ENCODE data around the gene SIRPD. TPM values are rescaled to one million over a fixed set of nuclear protein-coding genes. Genes with fewer than 3 reads are reported as not detected.

SIRPD gene
- total and polyA plus RNA-seq, 2 of the 8 experiments (the other 6 are each of a cell fraction or from before 2014, with no cell fraction given) = not detected

DNA sequence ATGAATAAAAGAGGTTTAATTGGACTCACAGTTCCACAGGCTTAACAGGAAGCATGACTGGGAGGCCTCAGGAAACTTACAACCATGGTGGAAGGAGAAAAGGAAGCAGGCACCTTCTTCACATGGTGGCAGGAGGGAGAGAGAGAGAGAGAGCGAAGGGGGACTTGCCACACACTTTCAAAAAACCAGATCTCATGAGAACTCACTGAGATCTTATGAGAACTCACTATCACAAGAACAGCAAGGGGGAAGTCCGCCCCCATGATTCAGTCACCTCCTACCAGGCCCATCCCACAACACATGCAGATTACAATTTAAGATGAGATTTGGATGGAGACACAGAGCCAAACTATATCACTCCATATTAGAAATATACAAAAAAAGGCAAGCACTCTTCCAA lies 6.1 kb upstream of the SIRPD start (continued):
- TF ChIP-seq, protein P1, sequence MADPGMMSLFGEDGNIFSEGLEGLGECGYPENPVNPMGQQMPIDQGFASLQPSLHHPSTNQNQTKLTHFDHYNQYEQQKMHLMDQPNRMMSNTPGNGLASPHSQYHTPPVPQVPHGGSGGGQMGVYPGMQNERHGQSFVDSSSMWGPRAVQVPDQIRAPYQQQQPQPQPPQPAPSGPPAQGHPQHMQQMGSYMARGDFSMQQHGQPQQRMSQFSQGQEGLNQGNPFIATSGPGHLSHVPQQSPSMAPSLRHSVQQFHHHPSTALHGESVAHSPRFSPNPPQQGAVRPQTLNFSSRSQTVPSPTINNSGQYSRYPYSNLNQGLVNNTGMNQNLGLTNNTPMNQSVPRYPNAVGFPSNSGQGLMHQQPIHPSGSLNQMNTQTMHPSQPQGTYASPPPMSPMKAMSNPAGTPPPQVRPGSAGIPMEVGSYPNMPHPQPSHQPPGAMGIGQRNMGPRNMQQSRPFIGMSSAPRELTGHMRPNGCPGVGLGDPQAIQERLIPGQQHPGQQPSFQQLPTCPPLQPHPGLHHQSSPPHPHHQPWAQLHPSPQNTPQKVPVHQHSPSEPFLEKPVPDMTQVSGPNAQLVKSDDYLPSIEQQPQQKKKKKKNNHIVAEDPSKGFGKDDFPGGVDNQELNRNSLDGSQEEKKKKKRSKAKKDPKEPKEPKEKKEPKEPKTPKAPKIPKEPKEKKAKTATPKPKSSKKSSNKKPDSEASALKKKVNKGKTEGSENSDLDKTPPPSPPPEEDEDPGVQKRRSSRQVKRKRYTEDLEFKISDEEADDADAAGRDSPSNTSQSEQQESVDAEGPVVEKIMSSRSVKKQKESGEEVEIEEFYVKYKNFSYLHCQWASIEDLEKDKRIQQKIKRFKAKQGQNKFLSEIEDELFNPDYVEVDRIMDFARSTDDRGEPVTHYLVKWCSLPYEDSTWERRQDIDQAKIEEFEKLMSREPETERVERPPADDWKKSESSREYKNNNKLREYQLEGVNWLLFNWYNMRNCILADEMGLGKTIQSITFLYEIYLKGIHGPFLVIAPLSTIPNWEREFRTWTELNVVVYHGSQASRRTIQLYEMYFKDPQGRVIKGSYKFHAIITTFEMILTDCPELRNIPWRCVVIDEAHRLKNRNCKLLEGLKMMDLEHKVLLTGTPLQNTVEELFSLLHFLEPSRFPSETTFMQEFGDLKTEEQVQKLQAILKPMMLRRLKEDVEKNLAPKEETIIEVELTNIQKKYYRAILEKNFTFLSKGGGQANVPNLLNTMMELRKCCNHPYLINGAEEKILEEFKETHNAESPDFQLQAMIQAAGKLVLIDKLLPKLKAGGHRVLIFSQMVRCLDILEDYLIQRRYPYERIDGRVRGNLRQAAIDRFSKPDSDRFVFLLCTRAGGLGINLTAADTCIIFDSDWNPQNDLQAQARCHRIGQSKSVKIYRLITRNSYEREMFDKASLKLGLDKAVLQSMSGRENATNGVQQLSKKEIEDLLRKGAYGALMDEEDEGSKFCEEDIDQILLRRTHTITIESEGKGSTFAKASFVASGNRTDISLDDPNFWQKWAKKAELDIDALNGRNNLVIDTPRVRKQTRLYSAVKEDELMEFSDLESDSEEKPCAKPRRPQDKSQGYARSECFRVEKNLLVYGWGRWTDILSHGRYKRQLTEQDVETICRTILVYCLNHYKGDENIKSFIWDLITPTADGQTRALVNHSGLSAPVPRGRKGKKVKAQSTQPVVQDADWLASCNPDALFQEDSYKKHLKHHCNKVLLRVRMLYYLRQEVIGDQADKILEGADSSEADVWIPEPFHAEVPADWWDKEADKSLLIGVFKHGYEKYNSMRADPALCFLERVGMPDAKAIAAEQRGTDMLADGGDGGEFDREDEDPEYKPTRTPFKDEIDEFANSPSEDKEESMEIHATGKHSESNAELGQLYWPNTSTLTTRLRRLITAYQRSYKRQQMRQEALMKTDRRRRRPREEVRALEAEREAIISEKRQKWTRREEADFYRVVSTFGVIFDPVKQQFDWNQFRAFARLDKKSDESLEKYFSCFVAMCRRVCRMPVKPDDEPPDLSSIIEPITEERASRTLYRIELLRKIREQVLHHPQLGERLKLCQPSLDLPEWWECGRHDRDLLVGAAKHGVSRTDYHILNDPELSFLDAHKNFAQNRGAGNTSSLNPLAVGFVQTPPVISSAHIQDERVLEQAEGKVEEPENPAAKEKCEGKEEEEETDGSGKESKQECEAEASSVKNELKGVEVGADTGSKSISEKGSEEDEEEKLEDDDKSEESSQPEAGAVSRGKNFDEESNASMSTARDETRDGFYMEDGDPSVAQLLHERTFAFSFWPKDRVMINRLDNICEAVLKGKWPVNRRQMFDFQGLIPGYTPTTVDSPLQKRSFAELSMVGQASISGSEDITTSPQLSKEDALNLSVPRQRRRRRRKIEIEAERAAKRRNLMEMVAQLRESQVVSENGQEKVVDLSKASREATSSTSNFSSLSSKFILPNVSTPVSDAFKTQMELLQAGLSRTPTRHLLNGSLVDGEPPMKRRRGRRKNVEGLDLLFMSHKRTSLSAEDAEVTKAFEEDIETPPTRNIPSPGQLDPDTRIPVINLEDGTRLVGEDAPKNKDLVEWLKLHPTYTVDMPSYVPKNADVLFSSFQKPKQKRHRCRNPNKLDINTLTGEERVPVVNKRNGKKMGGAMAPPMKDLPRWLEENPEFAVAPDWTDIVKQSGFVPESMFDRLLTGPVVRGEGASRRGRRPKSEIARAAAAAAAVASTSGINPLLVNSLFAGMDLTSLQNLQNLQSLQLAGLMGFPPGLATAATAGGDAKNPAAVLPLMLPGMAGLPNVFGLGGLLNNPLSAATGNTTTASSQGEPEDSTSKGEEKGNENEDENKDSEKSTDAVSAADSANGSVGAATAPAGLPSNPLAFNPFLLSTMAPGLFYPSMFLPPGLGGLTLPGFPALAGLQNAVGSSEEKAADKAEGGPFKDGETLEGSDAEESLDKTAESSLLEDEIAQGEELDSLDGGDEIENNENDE (IDR thresholded peaks at IDR 0.05; ENCODE audit: insufficient replicate concordance, low read length) = no peak
- TF ChIP-seq SUZ12 (IDR thresholded peaks at IDR 0.05; ENCODE audit: low read length) = no peak
- no peak for TF ChIP-seq HDAC2 (IDR thresholded peaks at IDR 0.05; ENCODE audit: borderline replicate concordance in 1 of 2, low read depth in 2 of 2, low read length in 2 of 2)
- TF ChIP-seq, protein P2, sequence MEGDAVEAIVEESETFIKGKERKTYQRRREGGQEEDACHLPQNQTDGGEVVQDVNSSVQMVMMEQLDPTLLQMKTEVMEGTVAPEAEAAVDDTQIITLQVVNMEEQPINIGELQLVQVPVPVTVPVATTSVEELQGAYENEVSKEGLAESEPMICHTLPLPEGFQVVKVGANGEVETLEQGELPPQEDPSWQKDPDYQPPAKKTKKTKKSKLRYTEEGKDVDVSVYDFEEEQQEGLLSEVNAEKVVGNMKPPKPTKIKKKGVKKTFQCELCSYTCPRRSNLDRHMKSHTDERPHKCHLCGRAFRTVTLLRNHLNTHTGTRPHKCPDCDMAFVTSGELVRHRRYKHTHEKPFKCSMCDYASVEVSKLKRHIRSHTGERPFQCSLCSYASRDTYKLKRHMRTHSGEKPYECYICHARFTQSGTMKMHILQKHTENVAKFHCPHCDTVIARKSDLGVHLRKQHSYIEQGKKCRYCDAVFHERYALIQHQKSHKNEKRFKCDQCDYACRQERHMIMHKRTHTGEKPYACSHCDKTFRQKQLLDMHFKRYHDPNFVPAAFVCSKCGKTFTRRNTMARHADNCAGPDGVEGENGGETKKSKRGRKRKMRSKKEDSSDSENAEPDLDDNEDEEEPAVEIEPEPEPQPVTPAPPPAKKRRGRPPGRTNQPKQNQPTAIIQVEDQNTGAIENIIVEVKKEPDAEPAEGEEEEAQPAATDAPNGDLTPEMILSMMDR (IDR thresholded peaks at IDR 0.05; ENCODE audit: control extremely low read depth in 1 of 3, insufficient read depth in 1 of 3, low read depth in 1 of 3, low read length in 3 of 3) = no peak
- no peak for TF ChIP-seq BACH1 (IDR thresholded peaks at IDR 0.05; ENCODE audit: low read length)
- no peak for TF ChIP-seq RNF2 (IDR thresholded peaks at IDR 0.05; ENCODE audit: borderline replicate concordance, low read depth, low read length, missing control alignments, poor library complexity, severe bottlenecking)

Data from H1 (cell line).